Kidney (tissue), 14 donors: Measurements from ENCODE around the gene TEX11. TPM values are rescaled to one million over a fixed set of nuclear protein-coding genes. Genes with fewer than 3 reads are reported as not detected.
A peak's percentile ranks its signal among the peaks of the same experiment; 100 is the strongest.

Experiments
- DNase-seq, 5 donors: peaks; one replicate each; pipeline ENCODE4 v3.0.0-alpha.2; 2013 to 2020
- FAIRE-seq: peaks from 2 replicates; lab custom pipeline; 2012; peaks lifted over from hg19 to GRCh38; lab: Jason Lieb, UNC
- H3K27ac ChIP-seq, 2 donors: one replicate each; pipeline ENCODE4 v1.7.0; 2013; ENCODE audit warnings: low read depth in 2 of 2, low read length in 2 of 2, inconsistent platforms in 1 of 2
- H3K27me3 ChIP-seq: one replicate; pipeline ENCODE4 v1.7.1; 2013; ENCODE audit warnings: low read length, inconsistent platforms; ENCODE audit not compliant: control insufficient read depth, insufficient read depth
- H3K36me3 ChIP-seq, 3 donors: one replicate each; pipeline versions ENCODE4 v1.7.0 to v1.7.1; 2013; ENCODE audit warnings: low read length in 3 of 3, control low read depth in 1 of 3, inconsistent platforms in 1 of 3; ENCODE audit not compliant: insufficient read depth in 3 of 3, control insufficient read depth in 2 of 3
- H3K4me1 ChIP-seq, 3 donors: one replicate each; pipeline versions ENCODE4 v1.7.0 to v1.7.1; 2013; ENCODE audit warnings: low read length in 3 of 3, inconsistent platforms in 1 of 3, low read depth in 1 of 3; ENCODE audit not compliant: control insufficient read depth in 2 of 3, insufficient read depth in 2 of 3
- H3K4me3 ChIP-seq, 3 donors: one replicate each; pipeline versions ENCODE4 v1.7.0 to v1.8.1; 2013; ENCODE audit warnings: low read length in 3 of 3, control low read depth in 1 of 3, inconsistent platforms in 1 of 3
- H3K9ac ChIP-seq, 3 donors: one replicate each; pipeline versions ENCODE4 v1.7.0 to v1.7.1; 2013; ENCODE audit warnings: low read length in 3 of 3, control low read depth in 1 of 3, inconsistent platforms in 1 of 3
- H3K9me3 ChIP-seq, 3 donors: one replicate each; pipeline versions ENCODE4 v1.7.0 to v1.7.1; 2013; ENCODE audit warnings: low read length in 3 of 3, control low read depth in 1 of 3, inconsistent platforms in 1 of 3; ENCODE audit not compliant: control insufficient read depth in 2 of 3, insufficient read depth in 1 of 3
- intact Hi-C: fragments of 100-400 bp; cut with DNase I; formaldehyde crosslinking; loops from one replicate; pipeline ENCODE4 v1.11.1; 2022
- polyA plus RNA-seq: library from polyadenylated mRNA; stranded (reverse); fragments of 350-450 nt; fragmentation: Illumina TruSeq; extraction: RNeasy Lipid Tissue Mini Kit (QIAGEN cat#74804); gene quantifications from one replicate; pipeline ENCODE4 v1.2.3, GENCODE V29; 2014; ENCODE audit warnings: low read depth, low replicate concordance; ENCODE audit not compliant: insufficient read depth
- total RNA-seq: library from RNA; stranded (reverse); fragmentation: NEBNext Ultra II Directional; extraction: Animal tissue kit (Norgen Biotek cat#: 25700); gene quantifications from one replicate; pipeline ENCODE4 v1.2.1, GENCODE V29; 2021
- TF ChIP-seq, protein P1 (sequence below): IDR thresholded peaks from 3 replicates; pipeline ENCODE4 v1.5.1; 2012; ENCODE audit warnings: mild to moderate bottlenecking, moderate library complexity, borderline replicate concordance; ENCODE audit not compliant: insufficient read depth; ENCODE audit errors: extremely low read depth
- donor health status: control.
- donor health status: control.
- donor health status: control.
- donor health status: control.
- donor health status: control.
- donor health status: DM: yes; HTN: yes; CAD: no.
- donor health status: Normal renal cell carcinoma (clear cell type).

TEX11 gene
- total and polyA plus RNA-seq, 2 donors from 2014 or later, result 0.28 TPM; not detected in 1

DNA sequence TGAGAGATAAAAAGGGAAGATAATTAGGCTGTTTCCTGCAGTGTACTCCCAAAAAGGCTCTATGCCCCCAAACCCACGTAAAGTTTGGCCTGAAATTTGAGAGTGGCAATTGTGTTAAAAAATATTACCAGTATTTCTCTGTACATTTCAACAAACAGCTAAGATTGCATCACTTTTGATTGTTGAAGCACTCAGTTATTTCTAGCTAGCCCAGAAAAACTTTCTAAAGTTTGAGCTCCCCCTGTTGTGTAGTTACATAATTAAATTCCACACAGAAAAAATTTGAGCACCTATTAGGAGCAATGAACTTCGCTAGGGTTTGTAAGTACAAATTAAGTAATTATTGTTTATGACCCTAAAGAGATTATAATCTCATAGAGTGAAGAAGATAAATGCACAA is 354.4 kb downstream of the TEX11 start:
- intact Hi-C loops, result no loop called here
- no peaks in the 10 kb centered on the region for H3K27me3 ChIP-seq
- peak in 2 of 5 donors; percentile 2 to 16 for DNase-seq
- H3K36me3 ChIP-seq, result no peaks in the 10 kb centered on the region
- H3K4me3 ChIP-seq, result no peak overlapping the region
- no peak overlapping the region for H3K27ac ChIP-seq
- TF ChIP-seq, protein P1, sequence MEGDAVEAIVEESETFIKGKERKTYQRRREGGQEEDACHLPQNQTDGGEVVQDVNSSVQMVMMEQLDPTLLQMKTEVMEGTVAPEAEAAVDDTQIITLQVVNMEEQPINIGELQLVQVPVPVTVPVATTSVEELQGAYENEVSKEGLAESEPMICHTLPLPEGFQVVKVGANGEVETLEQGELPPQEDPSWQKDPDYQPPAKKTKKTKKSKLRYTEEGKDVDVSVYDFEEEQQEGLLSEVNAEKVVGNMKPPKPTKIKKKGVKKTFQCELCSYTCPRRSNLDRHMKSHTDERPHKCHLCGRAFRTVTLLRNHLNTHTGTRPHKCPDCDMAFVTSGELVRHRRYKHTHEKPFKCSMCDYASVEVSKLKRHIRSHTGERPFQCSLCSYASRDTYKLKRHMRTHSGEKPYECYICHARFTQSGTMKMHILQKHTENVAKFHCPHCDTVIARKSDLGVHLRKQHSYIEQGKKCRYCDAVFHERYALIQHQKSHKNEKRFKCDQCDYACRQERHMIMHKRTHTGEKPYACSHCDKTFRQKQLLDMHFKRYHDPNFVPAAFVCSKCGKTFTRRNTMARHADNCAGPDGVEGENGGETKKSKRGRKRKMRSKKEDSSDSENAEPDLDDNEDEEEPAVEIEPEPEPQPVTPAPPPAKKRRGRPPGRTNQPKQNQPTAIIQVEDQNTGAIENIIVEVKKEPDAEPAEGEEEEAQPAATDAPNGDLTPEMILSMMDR, result no peak
- peak; percentile 95 for FAIRE-seq
- no peak overlapping the region for H3K9ac ChIP-seq
- no peaks in the 10 kb centered on the region for H3K9me3 ChIP-seq
- H3K4me1 ChIP-seq, result no peaks in the 10 kb centered on the region

DNA sequence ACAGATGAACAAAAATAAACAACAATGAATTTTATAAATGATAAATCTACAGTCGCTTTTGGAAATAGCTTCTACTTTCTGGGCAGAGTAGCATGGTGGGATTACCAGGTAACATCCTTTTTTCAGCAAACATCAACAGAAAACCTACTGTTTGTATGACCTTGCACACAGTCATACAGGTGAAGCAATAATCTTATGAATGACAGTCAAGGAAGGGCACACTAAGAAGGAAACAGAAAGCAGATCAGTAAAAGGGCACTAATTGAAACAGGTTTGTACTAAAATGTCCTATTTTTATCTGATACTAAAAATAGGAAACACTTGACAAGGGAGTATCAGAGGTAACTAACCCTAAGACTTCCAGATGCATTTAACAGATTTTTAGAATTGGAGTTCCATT is 355.0 kb downstream of the TEX11 start:
- Histone ChIP-seq H3K9me3 (no peaks in the 10 kb centered on the region), H3K27ac (no peak overlapping the region), H3K36me3 (no peaks in the 10 kb centered on the region), H3K9ac (no peak overlapping the region), H3K27me3 (no peaks in the 10 kb centered on the region), H3K4me1 (no peaks in the 10 kb centered on the region), H3K4me3 (no peak overlapping the region)
- FAIRE-seq, result no peak
- DNase-seq, result no peak
- TF ChIP-seq, protein P1, result no peak
- intact Hi-C loops, result no loop called here

DNA sequence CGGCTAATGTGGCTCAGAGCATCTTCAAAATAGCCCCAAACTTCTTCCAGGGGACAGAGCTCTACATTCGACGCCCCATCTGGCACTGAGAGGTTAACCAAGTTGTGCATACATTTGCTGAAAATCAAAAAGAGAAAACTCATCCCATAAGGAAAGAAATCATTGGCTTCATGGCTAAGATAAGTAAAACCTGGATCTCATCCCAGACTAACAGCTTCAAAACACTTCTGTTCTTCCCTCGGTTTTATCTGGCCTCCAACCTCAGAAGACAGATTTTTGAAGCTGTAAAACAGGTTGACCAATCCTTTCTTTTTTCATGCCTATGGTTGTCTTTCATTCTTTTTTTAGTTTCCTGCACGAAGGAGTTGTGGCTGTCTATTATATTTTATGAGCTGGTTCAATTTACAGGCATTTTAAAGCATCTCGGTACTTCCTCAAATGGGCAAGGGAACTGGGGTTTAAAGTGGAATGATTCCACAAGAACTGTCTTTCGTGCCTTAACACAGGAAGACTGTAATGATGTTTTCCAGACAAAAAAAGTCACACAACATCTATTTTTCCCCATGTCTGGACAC is 356.3 kb downstream of the TEX11 start:
- no peaks in the 10 kb centered on the region for H3K9me3 ChIP-seq
- H3K4me3 ChIP-seq, result no peak overlapping the region
- intact Hi-C loops, result no loop called here
- no peaks in the 10 kb centered on the region for H3K27me3 ChIP-seq
- DNase-seq (no peak), FAIRE-seq (no peak)
- TF ChIP-seq, protein P1, result no peak
- no peaks in the 10 kb centered on the region for H3K36me3 ChIP-seq
- no peak overlapping the region for H3K9ac ChIP-seq
- no peak overlapping the region for H3K27ac ChIP-seq
- H3K4me1 ChIP-seq, result no peaks in the 10 kb centered on the region

- Histone ChIP-seq H3K9ac (no peak overlapping the region), H3K27ac (no peak overlapping the region), H3K27me3 (no peaks in the 10 kb centered on the region), H3K36me3 (no peaks in the 10 kb centered on the region), H3K4me3 (no peak overlapping the region), H3K9me3 (no peaks in the 10 kb centered on the region), H3K4me1 (no peaks in the 10 kb centered on the region)
- intact Hi-C loops, result no loop called here
- FAIRE-seq (no peak), DNase-seq (no peak)
- TF ChIP-seq, protein P1, result no peak
These were observed 359.1 kb downstream of the TEX11 start for GRCh38 chrX:70549429-70549828.
